Heart left ventricle (tissue), 13 donors: ENCODE measurements around the gene COP1.

ENCODE experiments used
- POLR2A ChIP-seq, 2 donors: fragments of 450-650 bp; IDR thresholded peaks; one replicate each; pipeline ENCODE4 v1.6.1; 2017; ENCODE audit warnings: antibody characterized with exemption in 2 of 2, mild to moderate bottlenecking in 2 of 2, moderate library complexity in 2 of 2
- TF ChIP-seq, protein P1 (sequence below), 12 donors: fragments of 200-600 bp; sonication (generic) in 4 of 12; IDR thresholded peaks; one replicate each; pipeline versions ENCODE4 v1.5.0 to v1.8.0; 2018 to 2022; ENCODE audit warnings: antibody characterized with exemption in 12 of 12, mild to moderate bottlenecking in 5 of 12
- donor health status: ischemic (EF 13 %, LVEDD 7.1; RV severe dilation, severe dysfunction).
- donor health status: DM: no; HTN: yes; CAD: no.
- donor health status: DM: no; HTN: no; CAD: no.
- donor health status: ischemic (EF 25% LVEDD 6.9; RV normal size, moderate dysfunction).
- donor health status: ischemic (EF 25% LVEDD 5.7; RV mildly dilated, moderate dysfunction).
- donor health status: ischemic (EF 35%, LVEDD 5.7; RV mildly dilated, moderate dysfunction).
- donor health status: nonischemic (EF 11% LVEDD 7.7; RV severe dilation, severe dysfunction).
- donor health status: DM: yes; HTN: yes; CAD: no.
- donor health status: PGD.
- donor health status: ischemic (EF 29% LVEDD 5.4; RV normal size, mild dysfunction).
- donor health status: nonischemic (EF 23%, LVEDD 6.1; RV moderate dilation, normal function).

DNA sequence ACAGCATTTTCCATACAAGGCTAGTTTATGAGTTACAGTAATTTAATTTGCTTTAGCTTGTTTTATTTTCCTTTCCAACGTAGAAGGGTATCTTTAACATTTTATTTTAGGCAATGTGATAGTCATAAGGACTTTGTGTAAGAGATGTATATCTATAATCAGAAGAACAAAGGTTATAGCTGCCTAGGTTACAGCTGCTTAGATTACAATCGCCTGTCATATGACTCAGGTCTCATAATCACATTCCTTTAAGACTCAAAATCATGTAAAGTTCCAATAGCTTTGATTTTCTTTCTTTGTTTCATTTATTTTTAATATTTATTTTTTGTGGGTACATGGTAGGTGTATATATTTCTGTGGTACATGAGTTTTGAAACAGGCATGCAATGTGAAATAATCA, 37.8 kb upstream of the COP1 start:
- TF ChIP-seq, protein P1, sequence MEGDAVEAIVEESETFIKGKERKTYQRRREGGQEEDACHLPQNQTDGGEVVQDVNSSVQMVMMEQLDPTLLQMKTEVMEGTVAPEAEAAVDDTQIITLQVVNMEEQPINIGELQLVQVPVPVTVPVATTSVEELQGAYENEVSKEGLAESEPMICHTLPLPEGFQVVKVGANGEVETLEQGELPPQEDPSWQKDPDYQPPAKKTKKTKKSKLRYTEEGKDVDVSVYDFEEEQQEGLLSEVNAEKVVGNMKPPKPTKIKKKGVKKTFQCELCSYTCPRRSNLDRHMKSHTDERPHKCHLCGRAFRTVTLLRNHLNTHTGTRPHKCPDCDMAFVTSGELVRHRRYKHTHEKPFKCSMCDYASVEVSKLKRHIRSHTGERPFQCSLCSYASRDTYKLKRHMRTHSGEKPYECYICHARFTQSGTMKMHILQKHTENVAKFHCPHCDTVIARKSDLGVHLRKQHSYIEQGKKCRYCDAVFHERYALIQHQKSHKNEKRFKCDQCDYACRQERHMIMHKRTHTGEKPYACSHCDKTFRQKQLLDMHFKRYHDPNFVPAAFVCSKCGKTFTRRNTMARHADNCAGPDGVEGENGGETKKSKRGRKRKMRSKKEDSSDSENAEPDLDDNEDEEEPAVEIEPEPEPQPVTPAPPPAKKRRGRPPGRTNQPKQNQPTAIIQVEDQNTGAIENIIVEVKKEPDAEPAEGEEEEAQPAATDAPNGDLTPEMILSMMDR (IDR thresholded peaks at IDR 0.05): no peak
- TF ChIP-seq POLR2A (IDR thresholded peaks at IDR 0.05): no peak
